RCC 7860 (cell line): ENCODE data around the gene CFHR1.
"Not testable (repeated sequence)": the region's sequence is repeated elsewhere in the genome, so short reads cannot be mapped to it uniquely, and the experiment has no call there.

Experiments
- DNase-seq: peaks from one replicate; pipeline ENCODE4 v3.0.0-alpha.2; 2015; ENCODE audit warnings: low spot score
- FAIRE-seq: peaks from 2 replicates; lab custom pipeline; 2012; peaks lifted over from hg19 to GRCh38; lab: Jason Lieb, UNC

The CFHR1 gene

DNA sequence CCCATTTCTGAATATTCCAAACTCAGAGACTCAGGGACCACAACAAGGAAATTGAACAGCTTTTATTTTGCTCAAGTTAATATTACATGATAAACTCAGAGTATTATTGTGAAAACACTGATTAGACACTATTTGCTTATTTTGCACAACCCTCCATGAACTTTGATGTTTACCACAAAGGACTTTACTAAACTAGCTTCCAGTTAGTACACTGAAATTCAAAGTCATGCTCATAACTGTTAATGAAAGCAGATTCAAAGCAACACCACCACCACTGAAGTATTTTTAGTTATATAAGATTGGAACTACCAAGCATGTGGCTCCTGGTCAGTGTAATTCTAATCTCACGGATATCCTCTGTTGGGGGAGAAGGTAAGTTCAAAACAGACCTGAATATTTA lies at the start of gene CFHR1:
TSS of gene CFHR1 (plus strand) at position 201 of the 400 bp plus-strand sequence. CDS start at position 315, 114 bp downstream.
- not testable (repeated sequence) for FAIRE-seq, DNase-seq

DNA sequence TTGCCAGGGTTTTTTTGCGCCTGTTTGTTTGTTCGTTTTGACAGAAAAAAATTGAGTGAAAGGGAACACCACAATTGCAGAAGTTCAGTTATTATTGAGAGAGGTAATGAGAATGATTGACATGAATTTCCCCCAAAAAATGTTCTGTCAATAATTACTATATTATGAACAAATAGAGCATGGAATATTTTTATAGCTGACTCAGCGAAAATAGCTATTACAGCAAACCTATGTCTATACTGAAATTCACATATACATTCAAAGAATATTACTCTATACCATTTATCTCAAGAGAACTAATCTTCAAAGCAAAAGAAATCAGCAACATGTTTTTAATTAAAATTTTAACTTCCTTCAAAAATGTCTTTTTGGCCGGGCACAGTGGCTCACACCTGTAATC lies 49.7 kb upstream of the CFHR1 start:
- not testable (repeated sequence) for FAIRE-seq, DNase-seq

- FAIRE-seq (no peak), DNase-seq (no peak)
These were observed 45.8 kb upstream of the CFHR1 start for GRCh38 chr1:196773713-196774112.

- FAIRE-seq = no peak
- no peak for DNase-seq
These were observed 45.4 kb upstream of the CFHR1 start for GRCh38 chr1:196774175-196774574.

DNA sequence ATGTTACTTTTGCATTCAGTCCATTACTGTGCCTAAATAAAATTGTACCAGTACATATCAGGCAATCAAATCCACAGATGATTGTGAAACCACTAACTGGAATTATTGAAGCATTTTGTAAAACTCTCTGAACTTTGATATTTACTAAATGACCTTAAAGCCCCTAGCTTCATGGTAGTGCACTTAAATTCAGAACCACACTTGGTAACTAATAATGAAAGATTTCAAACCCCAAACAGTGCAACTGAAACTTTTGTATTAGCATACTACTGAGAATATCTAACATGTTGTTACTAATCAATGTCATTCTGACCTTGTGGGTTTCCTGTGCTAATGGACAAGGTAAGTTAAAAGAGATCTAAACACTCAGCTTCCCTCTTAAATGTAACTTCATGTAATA lies 44.9 kb upstream of the CFHR1 start, which contains the start of gene CFHR3:
TSS of gene CFHR3 (plus strand) at position 238 of the 400 bp plus-strand sequence. CDS start at position 285, 47 bp downstream.
- no peak for FAIRE-seq
- DNase-seq = no peak

- FAIRE-seq = no peak
These were observed 41.9 kb upstream of the CFHR1 start for GRCh38 chr1:196777603-196778002.

GRCh38 chr1:196779093-196779492 lies 40.4 kb upstream of the CFHR1 start:
- DNase-seq (no peak), FAIRE-seq (no peak)

More at GRCh38 chr1:196777603-196778002, 41.9 kb upstream of the CFHR1 start:
- no peak for DNase-seq

- DNase-seq, FAIRE-seq: not testable (repeated sequence)
These were observed 28.3 kb upstream of the CFHR1 start for GRCh38 chr1:196791252-196791651.

DNA sequence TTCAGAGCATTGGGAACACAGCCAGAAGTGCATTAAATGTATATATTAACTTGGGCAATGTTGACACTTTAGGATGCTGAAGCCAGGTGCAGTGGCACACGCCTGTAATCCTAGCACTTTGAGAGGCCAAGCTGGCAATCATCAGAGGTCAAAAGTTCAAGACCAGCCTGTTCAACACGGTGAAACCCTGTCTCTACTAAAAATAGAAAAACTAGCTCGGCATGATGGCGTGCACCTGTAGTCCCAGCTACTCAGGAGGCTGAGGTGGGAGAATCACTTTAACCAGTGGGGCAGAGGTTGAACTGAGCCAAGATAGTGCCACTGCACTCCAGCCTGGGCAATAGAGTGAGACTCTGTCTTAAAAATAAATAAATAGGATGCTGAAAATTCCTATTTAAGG lies 25.4 kb upstream of the CFHR1 start:
- DNase-seq, FAIRE-seq: not testable (repeated sequence)

DNA sequence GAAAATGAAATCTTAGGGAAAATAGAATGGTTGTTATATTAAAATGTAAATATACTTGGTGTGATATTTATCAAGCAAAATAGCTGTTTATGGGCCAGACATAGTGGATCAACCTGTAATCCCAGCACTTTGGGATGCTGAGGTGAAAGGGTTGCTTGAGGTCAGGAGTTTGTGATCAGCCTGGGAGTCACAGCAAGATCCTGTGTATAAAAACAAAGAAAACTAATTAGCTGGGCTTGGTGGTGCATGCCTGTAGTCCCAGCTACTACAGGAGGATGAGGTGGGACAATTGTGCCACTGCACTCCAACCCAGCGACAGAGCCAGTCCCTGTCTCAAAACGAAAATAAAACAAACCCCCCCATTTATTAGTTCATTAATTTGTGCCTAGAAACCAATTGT lies 21.6 kb upstream of the CFHR1 start:
- no peak for DNase-seq
- no peak for FAIRE-seq

DNA sequence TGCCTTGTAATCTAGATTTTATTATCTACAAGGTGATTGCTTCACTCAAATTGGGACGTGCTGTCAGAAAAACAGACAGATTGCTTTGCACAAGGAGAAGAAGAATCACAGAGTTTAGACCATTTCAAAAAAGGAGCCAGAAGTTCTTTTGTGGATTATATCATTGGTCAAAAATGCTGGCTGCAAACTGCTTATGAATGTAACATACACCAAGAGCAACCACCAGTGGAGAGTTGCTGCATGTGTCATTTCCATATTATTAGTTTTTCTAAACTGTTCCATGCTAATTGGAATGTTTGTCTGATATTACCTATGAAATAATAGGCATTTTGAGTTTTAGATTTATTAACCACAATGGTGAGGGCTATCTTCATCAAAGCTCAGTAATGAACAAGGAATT lies 17.6 kb upstream of the CFHR1 start:
- not testable (repeated sequence) for FAIRE-seq

DNA sequence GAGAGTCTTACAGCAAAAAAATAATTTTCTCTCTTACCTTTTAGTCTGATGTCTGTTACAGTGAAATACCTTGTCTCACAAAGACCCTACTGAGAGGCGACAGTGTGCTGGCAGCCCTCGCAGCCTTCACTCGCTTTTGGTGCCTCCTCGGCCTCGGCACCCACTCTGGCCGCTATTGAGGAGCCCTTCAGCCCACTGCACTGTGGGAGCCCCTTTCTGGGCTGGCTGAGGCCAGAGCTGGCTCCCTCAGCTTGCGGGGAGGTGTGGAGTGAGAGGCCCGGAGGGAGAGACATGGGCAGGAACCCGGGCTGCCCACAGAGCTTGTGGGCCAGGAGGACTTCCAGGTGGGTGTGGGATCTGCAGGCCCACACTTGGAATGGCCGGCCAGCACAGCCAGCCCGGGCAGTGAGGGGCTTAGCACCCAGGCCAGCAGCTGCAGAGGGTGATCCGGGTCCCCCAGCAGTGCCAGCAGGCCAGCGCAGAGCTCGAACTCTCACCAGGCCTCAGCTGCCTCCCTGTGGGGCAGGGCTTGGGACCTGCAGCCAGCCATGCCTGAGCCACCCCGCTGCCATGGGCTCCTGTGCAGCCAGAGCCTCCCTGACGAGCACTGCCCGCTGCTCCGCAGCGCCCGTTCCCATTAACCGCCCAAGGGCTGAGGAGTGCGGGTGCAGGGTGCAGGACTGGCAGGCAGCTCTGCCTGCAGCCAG lies 10.8 kb upstream of the CFHR1 start:
- no peak for FAIRE-seq
- DNase-seq = no peak

More for the DNA sequence above, 17.6 kb upstream of the CFHR1 start:
- DNase-seq = not testable (repeated sequence)

DNA sequence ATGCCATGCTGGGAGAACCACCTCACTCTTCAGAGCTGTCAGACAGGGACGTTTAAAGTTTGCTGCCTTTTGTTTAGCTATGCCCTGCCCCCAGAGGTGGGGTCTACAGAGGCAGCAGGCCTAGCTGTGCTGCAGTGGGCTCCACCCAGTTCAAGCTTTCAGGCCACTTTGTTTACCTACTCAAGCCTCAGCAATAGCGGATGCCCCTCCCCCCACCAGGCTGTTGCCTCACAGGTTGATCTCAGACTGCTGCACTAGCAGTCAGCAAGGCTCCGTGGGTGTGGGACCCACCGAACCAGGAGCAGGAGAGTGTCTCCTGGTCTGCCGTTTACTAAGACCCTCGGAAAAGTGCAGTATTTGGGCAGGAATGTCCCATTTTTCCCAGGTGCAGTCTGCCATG lies 2.1 kb upstream of the CFHR1 start:
- FAIRE-seq, DNase-seq: not testable (repeated sequence)

- FAIRE-seq (peak; percentile 87), DNase-seq (peak; percentile 41)
These were observed 8.3 kb downstream of the CFHR1 start for GRCh38 chr1:196827860-196828259.

GRCh38 chr1:196849613-196850492 lies 30.3 kb downstream of the CFHR1 start:
- DNase-seq = not testable (repeated sequence)

DNA sequence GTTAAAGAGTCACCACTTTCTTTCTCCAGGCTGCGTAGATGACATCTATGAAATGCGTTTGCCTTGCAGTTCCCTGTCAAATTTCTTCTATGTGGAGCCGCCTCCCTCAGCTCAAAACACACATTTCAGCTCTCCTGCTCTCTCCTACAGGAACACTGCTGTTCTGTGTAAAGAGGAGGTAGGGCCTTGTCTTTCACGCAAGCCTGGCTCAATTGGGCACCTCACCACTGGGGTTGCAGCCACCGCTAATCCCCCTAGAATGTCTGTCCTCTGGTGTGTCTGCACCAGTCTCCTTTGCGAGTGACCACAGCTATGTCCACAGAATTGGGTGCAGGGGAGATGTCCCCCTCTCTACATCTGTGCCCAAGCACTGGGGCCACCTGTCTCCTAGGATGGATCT lies 36.5 kb downstream of the CFHR1 start:
- DNase-seq (no peak), FAIRE-seq (no peak)

More at GRCh38 chr1:196849613-196850492, 30.3 kb downstream of the CFHR1 start:
- not testable (repeated sequence) for FAIRE-seq

GRCh38 chr1:196857188-196857587 lies 37.7 kb downstream of the CFHR1 start:
- DNase-seq = no peak
- no peak for FAIRE-seq

DNA sequence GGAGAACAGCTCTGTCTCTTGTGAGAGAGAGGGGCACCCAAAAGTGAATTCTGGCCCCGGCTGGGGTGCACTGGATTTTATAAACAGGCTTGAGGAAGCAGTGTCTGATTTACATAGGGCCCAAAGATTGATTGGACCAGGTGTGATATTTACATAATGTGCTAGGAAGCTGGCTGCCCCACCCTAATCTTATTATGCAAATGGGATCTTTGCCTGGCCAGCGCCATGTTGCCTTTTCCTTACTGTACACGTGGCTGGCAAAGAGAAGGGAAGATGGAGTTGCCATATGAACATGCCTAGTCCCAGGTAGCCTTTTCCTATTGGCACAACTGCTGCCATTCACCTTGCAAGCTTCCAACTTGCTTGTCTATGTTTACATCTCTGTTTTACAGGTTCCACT lies 39.3 kb downstream of the CFHR1 start:
- DNase-seq = no peak

GRCh38 chr1:196860323-196860884 lies 40.9 kb downstream of the CFHR1 start:
- no peak for DNase-seq
- FAIRE-seq = no peak

More for the DNA sequence above, 39.3 kb downstream of the CFHR1 start:
- FAIRE-seq = no peak

DNA sequence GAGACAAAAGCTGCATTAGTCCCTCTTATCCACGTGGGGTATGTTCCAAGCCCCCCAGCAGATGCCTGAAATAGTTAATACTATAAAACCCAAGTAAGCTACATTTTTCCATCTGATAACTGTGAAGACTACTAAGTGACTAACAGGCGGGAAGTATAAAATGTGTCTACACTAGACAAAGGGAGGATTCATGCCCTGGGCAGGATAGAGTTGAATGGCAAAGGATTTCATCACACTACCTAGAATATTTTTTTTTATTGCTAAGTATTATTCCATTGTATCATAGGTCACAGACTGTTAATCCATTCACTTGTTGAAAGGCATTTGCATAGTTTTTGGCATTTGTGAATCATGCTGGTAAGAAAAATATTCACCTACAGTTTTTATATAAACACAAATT lies 41.9 kb downstream of the CFHR1 start:
- FAIRE-seq = no peak
- no peak for DNase-seq

- FAIRE-seq = no peak
These were observed 47.4 kb downstream of the CFHR1 start for GRCh38 chr1:196866974-196867373.

More at GRCh38 chr1:196866974-196867373, 47.4 kb downstream of the CFHR1 start:
- no peak for DNase-seq
